ENCODE measurements around the gene SMYD3. TPM values are rescaled to one million over a fixed set of nuclear protein-coding genes. Genes with fewer than 3 reads are reported as not detected.
A peak's percentile ranks its signal among the peaks of the same experiment; 100 is the strongest.

Gene SMYD3
- polyA plus RNA-seq, 1 experiment: 39.9 TPM

GRCh38 chr1:246139745-246140182 lies 367.3 kb downstream of the SMYD3 start:
- ChIA-PET POLR2A (interaction anchor here (1.6 kb wide), 1 partner anchor 75 kb away, joined by 5 read pairs; no protein-coding TSS in a partner anchor), CTCF (interaction anchor here (0.9 to 1.2 kb wide), 2 partner anchors 9 to 140 kb away, joined by 3 read pairs; no protein-coding TSS in a partner anchor)
- H3K9me3 ChIP-seq (ENCODE audit: control insufficient read depth, insufficient read depth, low read length): no peaks in the 10 kb centered on the region
- no peak for TF ChIP-seq CTCF (IDR thresholded peaks at IDR 0.05; ENCODE audit: low read depth, low read length)
- DNase-seq (ENCODE audit: low read depth, low spot score): peak; percentile 55
- H3K4me3 ChIP-seq (ENCODE audit: low read depth, low read length): no peak overlapping the region
- H3K27ac ChIP-seq (ENCODE audit: low read depth, low read length): no peak overlapping the region
- H3K27me3 ChIP-seq (ENCODE audit: control insufficient read depth, insufficient read depth, low read length): no peaks in the 10 kb centered on the region

- no peak overlapping the region for H3K27ac ChIP-seq (ENCODE audit: low read depth, low read length)
- ChIA-PET CTCF (interaction anchor here (0.9 to 1.2 kb wide), 2 partner anchors 8 to 141 kb away, joined by 3 read pairs; no protein-coding TSS in a partner anchor), POLR2A (interaction anchor here (1.6 kb wide), 1 partner anchor 76 kb away, joined by 5 read pairs; no protein-coding TSS in a partner anchor)
- no peak overlapping the region for H3K4me3 ChIP-seq (ENCODE audit: low read depth, low read length)
- no peak for DNase-seq (ENCODE audit: low read depth, low spot score)
- no peaks in the 10 kb centered on the region for H3K9me3 ChIP-seq (ENCODE audit: control insufficient read depth, insufficient read depth, low read length)
- H3K27me3 ChIP-seq (ENCODE audit: control insufficient read depth, insufficient read depth, low read length): no peaks in the 10 kb centered on the region
- no peak for TF ChIP-seq CTCF (IDR thresholded peaks at IDR 0.05; ENCODE audit: low read depth, low read length)
These were observed 368.3 kb downstream of the SMYD3 start for GRCh38 chr1:246138781-246139180.

- CTCF ChIA-PET: interaction anchor here (0.6 kb wide), 1 partner anchor 15 kb away, joined by 3 read pairs; no protein-coding TSS in a partner anchor
- no peaks in the 10 kb centered on the region for H3K27me3 ChIP-seq (ENCODE audit: control insufficient read depth, insufficient read depth, low read length)
- no peak for TF ChIP-seq CTCF (IDR thresholded peaks at IDR 0.05; ENCODE audit: low read depth, low read length)
- POLR2A ChIA-PET: no interaction called here
- no peak overlapping the region for H3K4me3 ChIP-seq (ENCODE audit: low read depth, low read length)
- no peak overlapping the region for H3K27ac ChIP-seq (ENCODE audit: low read depth, low read length)
- no peak for DNase-seq (ENCODE audit: low read depth, low spot score)
- no peaks in the 10 kb centered on the region for H3K9me3 ChIP-seq (ENCODE audit: control insufficient read depth, insufficient read depth, low read length)
These were observed 370.6 kb downstream of the SMYD3 start for GRCh38 chr1:246136477-246136876.

GRCh38 chr1:246134789-246135188 lies 372.3 kb downstream of the SMYD3 start:
- no peaks in the 10 kb centered on the region for H3K9me3 ChIP-seq (ENCODE audit: control insufficient read depth, insufficient read depth, low read length)
- POLR2A ChIA-PET: no interaction called here
- H3K4me3 ChIP-seq (ENCODE audit: low read depth, low read length): no peak overlapping the region
- CTCF ChIA-PET: interaction anchor here (0.6 to 0.7 kb wide), 2 partner anchors 44 to 358 kb away, joined by 3 to 7 read pairs; no protein-coding TSS in a partner anchor
- TF ChIP-seq CTCF (IDR thresholded peaks at IDR 0.05; ENCODE audit: low read depth, low read length): no peak
- no peak overlapping the region for H3K27ac ChIP-seq (ENCODE audit: low read depth, low read length)
- DNase-seq (ENCODE audit: low read depth, low spot score): no peak
- no peaks in the 10 kb centered on the region for H3K27me3 ChIP-seq (ENCODE audit: control insufficient read depth, insufficient read depth, low read length)

GRCh38 chr1:246131095-246131494 lies 376.0 kb downstream of the SMYD3 start:
- no peak for DNase-seq (ENCODE audit: low read depth, low spot score)
- TF ChIP-seq CTCF (IDR thresholded peaks at IDR 0.05; ENCODE audit: low read depth, low read length): no peak
- Histone ChIP-seq H3K9me3 (ENCODE audit: control insufficient read depth, insufficient read depth, low read length) (no peaks in the 10 kb centered on the region), H3K27me3 (ENCODE audit: control insufficient read depth, insufficient read depth, low read length) (no peaks in the 10 kb centered on the region), H3K4me3 (ENCODE audit: low read depth, low read length) (no peak overlapping the region), H3K27ac (ENCODE audit: low read depth, low read length) (no peak overlapping the region)
- CTCF ChIA-PET: no interaction called here
- POLR2A ChIA-PET: no interaction called here
